GM19351 (cell line): ENCODE measurements around the gene TMEM51.
"Not testable (repeated sequence)": the region's sequence is repeated elsewhere in the genome, so short reads cannot be mapped to it uniquely, and the experiment has no call there.

Experiments
- ATAC-seq: cut with Tn5 transposase; IDR thresholded peaks from one replicate; pipeline ENCODE4 v1.9.1; 2021; ENCODE audit warnings: mild to moderate bottlenecking, moderate library complexity; ENCODE audit not compliant: unreplicated experiment

The TMEM51 gene

GRCh38 chr1:15175324-15176094, 22.0 kb downstream of the TMEM51 start:
- not testable (repeated sequence) for ATAC-seq

GRCh38 chr1:15176120-15176519, 22.6 kb downstream of the TMEM51 start:
- no peak for ATAC-seq

- ATAC-seq = no peak
Observed at GRCh38 chr1:15176898-15177665, 23.5 kb downstream of the TMEM51 start.

DNA sequence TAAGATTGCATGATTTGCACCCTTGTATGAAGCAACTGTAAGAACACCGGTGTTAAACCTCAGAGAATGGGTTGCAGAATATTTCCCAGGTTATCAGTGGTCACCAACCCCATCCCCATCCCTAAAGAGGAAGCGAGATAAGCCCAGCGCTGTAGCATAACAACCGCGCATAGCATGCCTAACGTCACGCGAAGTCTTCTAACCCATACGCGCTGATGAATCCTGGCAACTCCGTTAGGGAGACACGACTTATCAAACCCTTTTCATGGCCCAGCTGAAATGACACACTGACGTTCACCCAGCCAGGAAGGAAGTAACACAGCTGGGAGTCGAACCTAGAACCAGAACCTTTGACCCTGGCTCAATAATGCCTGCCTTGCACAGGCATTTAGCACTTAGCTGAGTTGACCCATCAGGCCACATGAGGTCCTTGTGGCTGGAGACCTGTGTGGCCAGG, 24.2 kb downstream of the TMEM51 start:
- ATAC-seq = no peak

- ATAC-seq = no peak
Observed at GRCh38 chr1:15178571-15179484, 25.3 kb downstream of the TMEM51 start.

GRCh38 chr1:15179485-15179883, 25.9 kb downstream of the TMEM51 start:
- ATAC-seq = no peak

DNA sequence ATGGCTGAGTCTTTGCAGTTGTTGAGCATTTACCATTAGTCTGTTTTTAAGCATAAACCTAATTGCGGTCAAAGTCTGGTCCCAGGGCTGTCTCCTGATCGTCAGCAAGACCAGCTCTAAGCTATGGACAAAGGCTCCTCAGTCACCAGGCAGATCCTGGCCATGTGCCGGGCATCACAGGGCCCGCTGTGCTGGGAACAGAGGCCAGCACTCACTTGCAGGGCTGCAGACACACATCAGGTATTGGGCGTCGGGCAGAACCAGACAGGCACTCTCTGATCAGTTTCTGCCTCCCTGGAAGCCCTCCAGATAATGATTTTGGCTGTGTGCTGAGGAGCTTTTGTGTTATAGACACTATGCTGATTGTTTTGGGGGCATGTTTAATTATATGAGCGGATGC, 26.6 kb downstream of the TMEM51 start:
- no peak for ATAC-seq

DNA sequence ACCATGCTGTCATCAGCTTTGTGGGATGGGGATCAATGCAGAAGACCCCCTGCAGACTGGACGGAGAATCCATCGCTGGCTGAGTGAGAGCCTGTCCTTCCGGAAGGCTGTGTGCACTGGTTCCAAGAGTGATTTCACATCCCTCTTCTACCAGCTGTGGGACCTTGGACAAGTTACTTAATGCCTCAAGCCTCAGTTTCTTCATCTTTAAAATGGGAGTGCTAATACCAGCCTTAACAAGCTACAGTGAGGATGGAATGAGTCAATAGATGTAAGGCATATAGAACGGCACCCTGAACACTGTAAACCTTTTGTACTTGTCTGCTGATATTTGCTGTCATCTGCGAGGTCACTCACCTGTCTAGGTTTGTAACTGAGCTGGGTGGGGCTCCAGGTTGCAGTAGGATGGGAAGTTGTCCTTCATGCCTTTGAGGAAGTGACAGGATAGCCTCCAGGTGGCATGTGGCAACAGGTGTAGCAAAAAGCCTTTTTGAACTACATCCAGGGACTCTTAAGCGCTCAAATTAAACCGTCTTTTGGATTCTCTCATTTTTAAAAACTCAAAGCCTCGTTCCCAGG, 27.5 kb downstream of the TMEM51 start:
- ATAC-seq = no peak

DNA sequence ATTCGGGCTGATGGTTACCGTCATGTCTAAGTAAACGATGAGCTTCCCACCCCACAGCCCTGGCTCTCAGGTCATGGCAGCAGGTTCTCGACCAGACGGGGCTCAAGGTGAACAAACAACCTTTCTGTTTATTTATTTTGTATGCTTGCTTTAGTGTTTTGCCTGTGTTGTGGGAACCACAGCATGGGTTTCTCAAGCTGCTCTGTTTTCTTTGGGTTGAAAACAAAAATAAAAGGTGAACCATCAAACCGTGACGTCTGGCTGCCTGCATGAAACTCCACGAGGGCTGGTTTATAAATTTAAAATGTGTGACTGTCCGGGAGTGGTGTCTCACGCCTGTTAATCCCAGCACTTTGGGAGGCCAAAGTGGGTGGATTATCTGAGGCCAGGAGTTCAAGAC, 28.0 kb downstream of the TMEM51 start:
- ATAC-seq = no peak

GRCh38 chr1:15184436-15185241, 31.1 kb downstream of the TMEM51 start:
- ATAC-seq = no peak

GRCh38 chr1:15185617-15186016, 32.1 kb downstream of the TMEM51 start:
- ATAC-seq = no peak

GRCh38 chr1:15186073-15186845, 32.7 kb downstream of the TMEM51 start:
- ATAC-seq = no peak

DNA sequence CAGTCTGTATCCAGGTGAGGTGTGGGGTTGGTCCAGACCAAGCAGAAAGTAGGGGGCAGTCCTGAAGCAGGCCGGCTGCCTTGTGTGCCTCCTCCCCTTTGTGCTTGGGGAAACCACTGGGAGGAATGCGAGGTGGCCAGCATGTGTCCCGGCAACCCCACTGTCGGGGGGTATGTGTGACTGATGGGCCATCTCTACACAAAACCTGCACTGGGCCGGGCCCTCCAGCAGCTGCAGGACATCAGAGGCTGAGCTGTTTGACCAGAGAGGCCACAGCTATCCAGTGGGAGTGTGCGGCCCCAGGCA, 33.3 kb downstream of the TMEM51 start:
- no peak for ATAC-seq

DNA sequence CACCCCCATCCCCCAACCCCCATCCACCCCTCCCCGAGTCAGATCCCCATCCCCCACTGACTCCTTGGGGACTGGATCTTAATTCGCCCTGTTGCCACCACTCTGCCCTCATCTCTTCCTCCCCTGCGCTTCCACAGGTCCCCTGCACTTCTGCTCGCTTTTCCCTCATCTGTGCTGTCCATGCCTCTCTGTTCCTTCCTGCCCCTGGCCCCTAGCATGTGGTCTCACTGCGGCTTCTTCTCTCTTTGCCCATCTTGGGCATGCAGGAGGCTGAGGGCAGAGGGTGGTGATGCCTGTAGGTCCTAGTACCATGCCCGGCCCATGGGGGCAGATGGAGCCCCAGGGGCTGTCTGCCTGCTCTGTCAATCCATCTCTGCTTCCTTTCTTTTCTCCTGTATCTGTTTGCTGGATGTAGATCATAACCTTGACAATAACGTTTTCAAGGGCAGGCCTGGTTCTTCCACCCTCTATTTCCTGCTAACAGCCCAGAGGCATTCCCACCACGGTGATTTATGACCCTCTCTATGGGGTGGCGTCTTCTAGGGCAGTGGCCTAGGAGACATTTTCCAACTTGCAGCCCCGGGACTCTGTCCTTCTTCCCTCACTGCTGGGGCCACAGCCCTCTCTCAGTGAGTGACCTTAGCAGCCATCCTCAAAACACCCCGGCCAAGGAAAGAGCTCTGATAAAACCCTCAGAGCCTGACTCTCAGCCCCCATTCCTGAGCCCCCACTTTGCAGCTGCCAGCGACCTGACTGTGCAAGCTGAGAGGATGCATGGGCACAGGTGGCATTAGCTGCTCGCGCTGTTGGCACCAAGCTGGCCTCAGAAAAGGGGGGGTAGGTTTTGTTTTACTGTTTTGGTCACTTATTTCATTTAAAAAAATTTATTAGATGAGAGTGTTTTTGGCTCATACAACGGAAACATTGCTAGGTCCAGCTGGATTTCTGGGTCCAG, 33.9 kb downstream of the TMEM51 start:
- no peak for ATAC-seq

- ATAC-seq = no peak
Observed at GRCh38 chr1:15188130-15188524, 34.6 kb downstream of the TMEM51 start.

DNA sequence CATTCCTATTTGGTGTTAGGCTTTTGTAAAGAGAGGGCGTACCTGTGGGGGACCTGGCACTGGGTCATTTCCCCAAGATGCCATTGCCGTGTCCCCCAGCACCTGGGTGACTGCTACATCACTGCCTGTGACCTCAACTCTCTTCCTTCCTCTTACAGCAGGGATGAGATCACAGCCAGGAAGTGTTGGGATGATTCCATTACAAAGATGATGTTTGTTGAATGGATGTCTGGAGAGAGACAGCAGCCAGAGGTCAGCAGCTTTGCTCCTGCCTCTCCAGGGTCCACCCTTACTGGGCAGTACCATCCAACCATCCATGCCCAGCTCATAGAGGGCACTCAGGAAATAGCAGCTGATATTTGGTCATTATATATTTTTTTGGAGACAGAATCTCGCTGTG, 35.1 kb downstream of the TMEM51 start:
- no peak for ATAC-seq

GRCh38 chr1:15189692-15190370, 36.3 kb downstream of the TMEM51 start:
- no peak for ATAC-seq

DNA sequence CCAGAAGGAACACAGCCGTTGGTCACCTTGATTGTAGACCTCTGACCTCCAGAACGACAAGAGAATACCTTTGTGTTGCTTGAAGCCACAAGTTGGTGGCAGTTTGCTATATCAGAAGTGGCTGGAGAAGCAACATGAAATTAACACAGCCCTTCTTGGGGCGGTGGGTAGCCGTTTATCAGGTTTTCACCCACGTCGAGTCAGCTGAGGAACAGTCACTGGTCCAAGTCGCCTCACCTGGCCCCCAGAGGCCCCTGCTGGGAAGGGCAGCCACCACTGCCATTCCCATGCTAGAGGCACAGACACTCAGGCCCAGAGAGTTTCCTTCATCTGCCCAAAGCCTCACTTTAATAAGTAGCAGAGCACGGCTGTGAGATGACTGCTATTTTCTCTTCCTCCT, 37.7 kb downstream of the TMEM51 start:
- ATAC-seq = no peak
